Measurements from ENCODE around the gene IL36A.

GRCh38 chr2:113013336-113013661 is 8.0 kb downstream of the IL36A start:
- TF ChIP-seq CTCF (tag by site-specific recombination; IDR thresholded peaks at IDR 0.05) (no peak), ZNF18 (tag by site-specific recombination; IDR thresholded peaks at IDR 0.05) (no peak), TCF7L2 (IDR thresholded peaks at IDR 0.05; ENCODE audit: borderline replicate concordance, low read depth, low read length) (no peak), REST (tag by site-specific recombination; IDR thresholded peaks at IDR 0.05) (no peak), ZNF121 (tag by site-specific recombination; IDR thresholded peaks at IDR 0.05) (no peak), ZBTB49 (tag by site-specific recombination; IDR thresholded peaks at IDR 0.05; ENCODE audit: low read depth) (no peak)
